GM21528 (cell line): Measurements from ENCODE around the gene RALGPS2.

Source experiments
- ATAC-seq: cut with Tn5 transposase; IDR thresholded peaks from one replicate; pipeline ENCODE4 v1.9.1; 2021; ENCODE audit warnings: mild to moderate bottlenecking, moderate library complexity; ENCODE audit not compliant: unreplicated experiment, low FRiP score

The RALGPS2 gene

DNA sequence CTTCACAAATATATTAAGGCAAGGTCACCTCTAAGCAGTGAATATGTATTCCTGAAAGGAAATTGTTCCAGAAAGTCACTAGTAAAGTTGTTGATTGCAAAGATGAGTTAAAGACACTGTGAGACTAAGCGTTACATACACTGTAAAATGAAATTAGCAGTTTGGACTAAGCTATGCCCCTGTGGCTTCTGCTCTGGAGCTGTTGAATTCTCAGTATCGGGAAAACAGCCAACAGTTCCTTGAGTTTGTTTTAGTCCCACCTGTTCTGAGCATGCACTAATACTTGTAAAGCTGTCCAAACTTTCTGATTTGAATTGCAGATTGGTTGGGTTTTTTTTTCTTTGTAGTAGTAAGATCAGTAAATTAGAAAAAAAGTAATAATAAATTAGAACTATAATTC lies 124.9 kb downstream of the RALGPS2 start:
- no peak for ATAC-seq

DNA sequence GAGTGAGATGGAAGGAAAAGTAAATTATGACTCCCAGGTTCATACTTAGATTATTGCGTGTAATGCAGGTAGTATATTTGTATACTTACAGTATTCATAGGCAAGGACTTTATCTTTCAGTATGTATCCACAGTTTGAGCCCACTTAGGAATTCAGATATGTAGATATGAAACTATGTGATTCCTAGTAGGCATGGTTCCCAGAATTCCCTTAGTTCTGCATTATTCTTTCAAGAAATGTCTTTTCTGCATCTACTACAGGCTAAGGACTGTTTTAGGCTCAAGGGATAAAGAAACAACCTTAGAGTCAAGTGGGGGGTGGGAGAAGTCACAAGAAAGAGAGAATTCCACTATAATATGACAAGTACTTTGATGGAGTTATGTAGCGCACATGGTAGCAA lies 132.1 kb downstream of the RALGPS2 start:
- no peak for ATAC-seq

DNA sequence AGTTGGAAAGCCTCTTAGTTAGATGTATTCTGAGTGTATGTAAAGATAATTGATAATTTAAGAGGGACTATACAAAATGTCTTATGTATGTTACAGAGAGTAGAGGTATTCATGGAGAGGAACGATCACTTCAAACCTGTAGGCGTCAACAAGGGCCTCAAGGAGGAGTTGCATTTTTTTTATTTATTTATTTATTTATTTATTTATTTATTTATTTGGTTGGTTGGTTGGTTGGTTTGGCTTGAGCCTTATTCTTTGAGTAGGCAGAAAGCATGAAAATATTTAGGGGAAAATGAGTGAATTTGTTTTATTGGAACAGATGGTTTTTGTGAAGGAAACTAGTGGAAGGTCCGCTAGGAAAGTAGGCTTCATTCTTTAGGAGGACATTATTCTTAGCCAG lies 137.4 kb downstream of the RALGPS2 start:
- ATAC-seq: no peak

DNA sequence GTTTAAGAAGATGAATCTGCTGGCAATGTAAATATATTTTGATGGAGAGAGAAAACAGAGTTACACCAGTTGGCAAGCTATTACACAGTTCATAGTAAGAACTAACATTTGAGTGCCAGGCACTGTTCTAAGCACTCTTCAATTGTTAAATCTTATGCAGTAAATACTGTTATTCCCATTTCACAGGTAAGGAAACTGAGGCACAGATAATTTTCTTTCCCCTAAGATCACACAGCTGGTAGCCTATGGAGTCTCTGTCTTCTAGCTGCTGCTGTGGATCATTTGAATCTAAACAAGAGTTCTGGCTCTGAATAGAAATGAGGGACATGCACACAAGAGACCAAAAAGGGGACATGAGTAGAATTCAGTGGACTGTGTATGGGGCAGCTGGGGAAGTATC lies 137.8 kb downstream of the RALGPS2 start:
- no peak for ATAC-seq

DNA sequence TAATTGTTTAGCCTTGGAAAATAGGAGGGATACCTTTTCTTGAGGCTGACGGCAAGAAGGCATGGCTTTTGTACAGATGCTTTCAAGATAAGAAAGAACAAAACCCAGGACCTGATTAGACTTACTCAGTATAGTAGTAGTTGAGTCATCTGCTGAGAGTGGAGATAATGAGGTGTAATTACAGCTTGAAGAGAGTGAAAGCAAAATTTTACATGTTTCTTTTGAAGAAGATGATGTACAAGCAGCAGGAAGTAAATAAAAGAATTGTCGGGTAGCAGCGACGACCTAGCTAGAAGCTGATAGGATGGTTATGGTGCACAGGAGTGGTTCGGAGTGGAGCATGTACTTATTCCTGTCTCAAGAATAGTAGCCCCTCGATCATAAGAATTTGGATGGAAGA lies 139.3 kb downstream of the RALGPS2 start:
- no peak for ATAC-seq

DNA sequence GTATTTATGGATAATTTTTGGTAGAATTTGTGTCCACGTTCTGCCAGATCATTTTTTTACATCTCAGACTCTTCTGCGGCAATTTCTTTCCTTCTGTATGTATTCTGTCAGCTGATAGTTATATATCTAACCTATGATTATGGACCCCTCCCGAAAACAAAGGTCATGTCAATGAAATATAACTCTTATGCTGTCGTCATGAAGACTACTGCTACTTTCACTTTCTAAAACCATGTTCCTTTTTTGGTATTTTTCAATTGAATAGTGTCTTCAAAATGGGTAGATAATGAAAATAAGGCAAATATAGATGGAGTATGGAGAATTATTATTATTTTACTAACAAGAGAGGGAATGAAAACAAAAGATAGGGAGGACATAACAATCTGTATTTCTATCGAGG lies 142.6 kb downstream of the RALGPS2 start:
- ATAC-seq: no peak

DNA sequence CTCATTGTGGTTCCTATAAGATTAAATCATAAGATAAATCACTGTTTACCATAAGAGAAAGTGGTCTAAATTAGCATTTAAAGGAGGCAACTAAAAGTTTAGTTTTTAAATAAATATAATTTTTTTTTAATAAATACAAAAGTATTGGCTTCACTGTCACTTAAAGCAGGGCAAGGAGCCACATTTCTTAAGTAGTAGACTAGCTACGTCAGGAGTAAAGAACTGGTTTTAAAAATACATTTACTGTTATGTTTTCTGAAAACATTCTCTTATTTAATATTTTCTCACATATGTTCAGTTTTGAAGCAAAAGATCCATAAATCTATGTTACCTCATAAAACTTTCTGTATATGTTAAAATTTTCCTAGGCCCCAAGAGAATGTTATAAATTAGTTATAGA lies 143.7 kb downstream of the RALGPS2 start:
- no peak for ATAC-seq

DNA sequence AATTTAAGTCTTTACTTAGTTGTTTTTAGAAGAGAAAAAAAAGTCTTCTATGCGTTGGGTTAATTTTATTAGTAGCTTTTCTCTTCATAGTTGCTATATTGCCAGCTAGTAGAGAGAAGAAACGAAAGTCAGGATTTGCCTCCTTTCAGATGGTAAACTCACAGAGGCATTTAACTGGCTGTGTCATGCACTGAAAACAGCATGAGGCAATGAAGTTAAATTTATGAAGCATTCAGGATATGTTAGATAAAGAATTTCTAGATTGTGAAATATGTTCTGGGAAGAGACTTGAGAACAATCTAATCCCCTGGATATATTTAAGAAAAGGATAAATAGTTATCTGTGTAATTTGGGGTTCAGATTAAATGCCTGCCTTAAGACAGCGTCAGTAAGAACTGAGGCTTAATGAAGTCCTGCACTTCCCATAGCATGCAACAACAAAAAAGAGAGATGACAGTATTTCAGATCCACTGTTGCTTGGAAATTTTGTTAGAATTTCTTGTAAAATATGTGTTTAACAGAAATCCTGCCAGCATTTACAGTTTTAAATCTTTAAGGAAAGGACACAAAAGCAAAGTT lies 144.2 kb downstream of the RALGPS2 start:
- no peak for ATAC-seq

DNA sequence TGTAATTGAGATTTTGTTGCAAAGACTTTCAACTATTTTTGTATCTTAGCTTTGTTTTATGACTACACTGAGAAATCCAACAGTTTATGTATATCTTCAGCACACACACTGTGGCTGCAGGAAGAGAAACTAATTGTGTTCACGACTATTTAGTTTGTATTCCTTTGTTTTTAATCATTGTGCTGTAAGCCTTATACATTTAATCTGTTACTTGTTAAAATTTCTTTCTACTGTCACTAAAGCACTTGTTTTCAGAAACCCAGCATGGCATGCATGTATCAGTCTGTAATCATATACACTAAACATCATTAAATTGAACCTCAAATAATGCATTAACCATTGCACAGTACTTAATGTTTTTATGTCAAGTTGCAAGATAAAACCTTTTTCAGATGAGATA lies 145.2 kb downstream of the RALGPS2 start:
- ATAC-seq: no peak

DNA sequence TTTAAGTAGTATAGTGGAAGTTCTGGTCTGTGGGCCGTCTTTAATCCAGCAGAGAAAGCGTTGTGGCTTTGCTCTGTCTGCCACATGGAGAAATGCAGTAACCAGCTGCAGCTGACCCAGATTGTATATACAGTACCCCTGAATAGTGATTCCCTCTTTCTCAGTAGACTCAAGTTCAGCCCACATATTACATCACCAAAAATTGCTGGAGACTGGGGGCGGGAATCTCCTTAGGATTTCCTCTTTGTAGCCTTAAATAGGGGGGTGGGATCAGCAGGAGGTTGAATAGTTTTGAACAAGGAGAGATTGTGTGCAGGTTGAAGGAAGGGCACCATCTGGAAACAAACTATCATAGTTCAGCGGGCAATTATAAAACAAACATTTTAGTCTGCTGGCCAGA lies 145.9 kb downstream of the RALGPS2 start, which contains the start of gene ANGPTL1:
TSS of gene ANGPTL1 (minus strand) at position 134 of the 400 bp plus-strand sequence. CDS start 5,301 bp downstream, outside the sequence.
- ATAC-seq: no peak

DNA sequence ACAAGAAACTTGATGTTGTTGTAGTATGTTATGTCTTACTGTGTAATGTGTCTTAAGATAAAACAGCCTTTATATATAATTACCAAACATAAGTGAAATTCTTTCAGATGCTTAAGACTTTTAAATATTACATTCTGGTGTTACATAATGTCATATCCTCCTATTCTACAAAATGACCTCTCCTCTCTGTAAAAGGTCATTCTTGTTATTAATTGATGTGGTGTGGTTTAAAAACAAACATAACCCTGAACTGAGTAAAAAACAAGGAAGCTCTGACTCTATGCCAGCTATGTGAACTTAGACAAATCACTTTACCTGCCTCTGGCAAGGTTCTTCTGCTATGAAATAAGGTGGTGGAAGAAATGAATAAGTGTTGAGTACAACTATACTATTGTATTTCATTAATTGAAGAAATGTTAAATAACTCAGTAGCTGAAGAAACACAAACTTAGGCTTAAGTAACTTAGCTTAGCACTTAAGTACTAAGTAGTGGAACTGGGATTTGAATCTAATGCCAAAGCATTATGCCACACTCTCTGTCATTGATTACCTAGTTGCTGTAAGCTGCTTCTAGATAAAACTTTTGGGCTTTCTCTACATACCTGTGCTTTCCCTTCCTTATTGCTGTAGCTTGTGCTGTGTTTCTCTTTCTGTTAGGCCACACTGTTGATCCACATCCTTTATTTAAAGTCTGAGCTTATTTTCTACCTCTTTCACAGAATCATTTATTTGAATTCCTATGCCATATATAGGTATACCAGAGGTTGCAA lies 146.7 kb downstream of the RALGPS2 start:
- ATAC-seq: no peak

DNA sequence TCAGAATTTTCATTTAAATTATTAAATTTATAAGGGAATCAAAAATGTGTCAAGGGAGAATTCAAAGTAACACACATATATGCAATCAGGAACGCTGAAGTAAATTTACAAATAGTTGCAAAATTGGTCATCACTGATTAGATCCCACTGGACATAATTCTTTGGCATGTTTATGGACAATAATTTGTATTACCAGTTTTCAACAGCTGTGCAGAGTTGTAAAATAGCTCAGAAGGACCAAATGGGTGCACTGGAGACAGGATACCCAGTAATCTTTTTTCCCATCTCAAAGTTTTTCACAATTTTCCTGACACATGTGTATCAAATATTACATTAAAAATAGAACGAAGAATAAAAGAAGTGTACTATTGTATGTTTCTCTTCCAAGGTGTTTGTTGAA lies 149.9 kb downstream of the RALGPS2 start:
- ATAC-seq: no peak

DNA sequence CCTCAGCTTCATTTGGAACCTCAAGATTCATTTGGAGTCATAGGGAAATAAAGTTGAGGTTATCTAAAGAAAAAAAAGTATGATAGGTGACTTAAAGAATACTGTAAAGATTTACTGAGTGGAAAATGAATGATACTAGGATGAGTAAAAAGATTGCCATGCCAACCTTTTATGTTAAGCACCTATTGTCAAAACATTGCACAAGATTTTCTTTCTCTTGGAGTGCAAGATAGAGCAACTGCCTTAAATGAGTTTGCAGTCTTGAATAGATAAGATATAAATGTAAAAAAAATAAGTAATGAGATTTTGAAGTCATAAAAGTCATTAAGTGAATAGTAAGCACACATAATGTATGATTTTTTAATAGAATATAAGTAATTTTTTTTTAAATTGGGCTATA lies 150.9 kb downstream of the RALGPS2 start:
- ATAC-seq: no peak

DNA sequence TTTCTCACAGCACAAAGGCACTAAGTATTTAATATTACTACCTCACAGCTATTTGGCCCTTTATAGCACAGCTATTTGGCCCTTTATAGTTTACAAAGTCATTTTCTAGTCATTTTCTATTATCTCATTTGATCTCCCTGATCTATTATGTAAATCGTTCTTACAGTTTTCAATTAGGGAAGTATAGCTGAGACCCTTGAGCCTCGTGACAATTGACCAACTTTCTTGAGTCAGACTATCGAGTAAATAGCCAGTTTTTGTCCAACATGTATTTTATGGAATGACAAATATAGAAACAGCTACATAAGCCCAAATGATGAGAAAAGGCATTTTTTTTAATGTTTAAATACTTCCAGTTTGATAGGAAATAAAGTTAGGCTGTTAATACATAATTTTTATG lies 152.9 kb downstream of the RALGPS2 start:
- no peak for ATAC-seq

DNA sequence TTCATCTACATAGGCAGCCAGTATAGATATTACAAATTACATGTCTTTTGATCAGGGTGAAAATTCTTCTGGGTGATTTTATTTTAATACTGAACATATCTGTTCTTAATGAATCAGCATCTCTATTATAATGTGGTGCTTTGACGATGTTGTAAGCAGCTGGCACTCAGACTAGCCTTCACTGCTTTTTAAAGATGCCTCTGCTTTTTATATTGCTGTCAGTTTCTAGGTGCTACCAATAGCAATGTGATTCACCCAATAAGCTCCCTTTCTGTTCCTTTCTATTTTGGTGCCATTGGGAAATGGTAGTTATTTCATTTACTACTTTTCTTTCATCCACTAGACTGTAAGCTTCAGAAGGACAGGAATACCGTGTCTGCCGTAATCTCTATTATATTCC lies 156.9 kb downstream of the RALGPS2 start:
- no peak for ATAC-seq

DNA sequence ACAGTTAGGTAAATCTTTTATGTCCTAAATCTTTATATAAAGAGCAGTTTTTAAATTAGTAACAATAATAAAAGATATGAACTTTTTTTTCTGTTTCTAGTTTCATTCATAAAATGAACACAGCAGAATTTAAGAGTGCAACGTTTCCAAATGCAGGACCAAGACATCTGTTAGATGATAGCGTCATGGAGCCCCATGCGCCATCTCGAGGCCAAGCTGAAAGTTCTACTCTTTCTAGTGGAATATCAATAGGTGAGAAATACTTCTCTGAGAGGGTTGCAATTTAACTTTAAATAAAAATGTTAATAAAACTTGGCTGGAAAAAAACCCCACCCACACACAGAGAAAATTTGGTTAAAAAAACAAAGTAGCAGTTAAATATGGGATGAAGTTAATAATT lies 160.8 kb downstream of the RALGPS2 start:
- ATAC-seq: no peak

DNA sequence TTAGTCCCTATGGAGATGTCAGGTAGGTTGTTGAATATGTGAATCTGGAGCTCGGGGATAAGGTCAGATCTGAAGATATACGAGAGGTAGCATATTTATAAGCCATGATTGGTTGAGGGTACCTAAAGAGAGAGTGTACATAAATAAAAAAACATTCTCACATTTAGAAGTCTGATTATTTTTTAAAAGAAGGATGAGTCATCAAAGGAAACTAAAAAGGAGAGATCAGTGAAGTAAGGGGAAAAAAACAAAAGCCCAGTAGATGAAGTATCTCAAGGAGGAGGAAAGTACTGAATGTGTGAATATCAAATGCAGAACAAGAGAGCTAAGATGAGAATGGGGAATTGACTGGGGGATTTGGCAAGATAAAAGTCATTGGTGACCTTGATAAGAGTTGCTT lies 161.5 kb downstream of the RALGPS2 start:
- no peak for ATAC-seq

DNA sequence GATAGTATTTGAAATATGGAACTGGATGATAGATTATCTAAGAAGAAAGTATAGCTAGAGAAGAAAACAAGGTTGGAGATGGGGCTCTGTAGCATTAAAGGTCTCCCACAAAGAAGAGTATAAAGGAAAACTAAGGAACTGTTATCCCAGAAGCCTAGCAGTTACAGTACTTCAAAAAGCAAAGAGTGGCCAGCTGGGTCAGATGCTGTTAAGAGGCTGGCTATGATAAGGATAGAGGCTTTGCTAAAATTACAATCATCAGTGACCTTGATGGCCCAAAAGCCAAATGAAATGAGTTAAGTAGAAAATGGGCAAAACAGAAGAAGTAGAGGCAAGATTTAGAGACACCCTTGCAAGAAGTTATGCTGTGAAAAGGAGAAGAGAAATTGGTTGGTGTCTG lies 170.9 kb downstream of the RALGPS2 start:
- ATAC-seq: no peak

DNA sequence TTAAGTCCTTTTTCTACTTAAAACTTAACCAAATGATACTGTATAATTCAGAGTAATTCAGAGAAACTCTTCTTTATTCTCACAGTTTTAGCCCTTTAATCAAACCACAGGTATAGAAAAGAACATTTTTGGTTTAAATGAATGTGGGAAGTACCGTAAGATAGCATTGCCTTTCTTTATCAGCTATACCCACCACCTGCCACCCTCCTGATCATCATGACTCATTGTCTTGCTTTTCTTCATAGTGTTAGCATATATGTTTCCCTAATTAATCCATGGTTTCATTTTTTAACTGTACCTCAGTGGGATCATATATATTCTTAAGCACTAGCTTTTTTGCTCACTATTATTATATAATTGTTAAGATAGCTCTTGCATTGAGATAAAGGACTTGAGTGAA lies 173.4 kb downstream of the RALGPS2 start:
- no peak for ATAC-seq

DNA sequence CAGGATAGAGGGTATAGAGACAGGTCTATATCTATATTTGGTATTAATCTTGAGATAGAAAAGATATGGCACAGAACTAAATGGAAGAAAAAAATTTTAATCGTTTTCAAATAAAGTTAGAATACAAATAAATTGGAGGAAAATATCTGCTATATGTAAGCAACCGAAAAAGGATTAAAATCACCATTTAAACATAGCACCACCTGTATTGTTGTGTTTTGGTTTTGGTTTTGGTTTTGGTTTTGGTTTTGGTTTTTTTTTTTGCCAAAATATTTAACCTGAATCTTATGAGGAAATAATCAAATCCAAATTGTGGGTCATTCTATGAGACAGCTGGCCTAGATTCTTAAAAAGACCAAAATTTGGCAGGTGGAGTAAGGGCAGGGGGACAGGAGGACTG lies 174.4 kb downstream of the RALGPS2 start:
- ATAC-seq: no peak

DNA sequence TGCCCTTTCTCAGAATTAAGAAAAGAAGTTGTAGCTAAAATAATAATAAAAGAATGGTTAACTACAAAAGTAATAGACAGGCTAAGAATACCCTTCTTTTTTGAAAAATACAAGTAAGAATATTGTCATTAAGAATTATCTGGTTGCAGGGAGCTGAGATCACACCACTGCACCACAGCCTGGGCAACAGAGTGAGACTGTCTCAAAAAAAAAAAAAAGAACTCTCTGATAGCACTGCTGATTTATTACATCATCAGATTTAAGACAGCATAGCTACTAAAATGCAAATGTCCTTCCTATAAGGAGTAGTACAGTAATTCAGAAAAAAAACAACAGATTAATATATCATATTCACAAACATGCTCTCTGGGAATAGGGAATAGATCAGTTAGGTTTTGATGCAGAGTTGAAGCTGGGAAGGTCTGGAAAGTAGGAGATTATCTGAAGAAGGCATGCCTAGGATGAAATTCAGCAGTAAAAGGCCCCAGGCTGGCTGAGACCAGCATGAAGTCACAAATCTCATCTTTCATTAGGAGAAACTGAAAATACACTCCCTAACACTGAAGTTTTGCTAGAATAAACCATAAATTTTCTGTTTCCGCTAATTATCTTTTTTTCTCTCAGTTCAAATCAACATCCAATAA lies 176.6 kb downstream of the RALGPS2 start:
- ATAC-seq: no peak

DNA sequence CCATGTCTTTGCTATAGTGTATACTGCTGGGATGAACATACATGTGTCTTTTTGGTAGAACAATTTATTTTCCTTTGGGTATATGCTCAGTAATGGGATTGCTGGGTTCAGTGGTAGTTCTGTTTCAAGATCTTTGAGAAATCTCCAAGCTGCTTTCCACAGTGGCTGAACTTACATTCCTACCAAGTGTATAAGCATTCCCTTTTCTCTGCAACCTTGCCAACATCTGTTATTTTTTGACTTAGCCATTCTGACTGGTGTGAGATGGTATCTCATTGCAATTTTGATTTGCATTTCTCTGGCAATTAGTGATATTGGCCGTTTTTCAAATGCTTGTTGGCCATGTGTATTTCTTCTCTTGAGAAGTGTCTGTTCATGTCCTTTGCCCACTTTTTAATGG lies 183.3 kb downstream of the RALGPS2 start:
- no peak for ATAC-seq
